Thyroid gland (tissue), 4 donors: ENCODE results near the gene ARMH4. TPM values are rescaled to one million over a fixed set of nuclear protein-coding genes. Genes with fewer than 3 reads are reported as not detected.

ENCODE experiments used
- DNase-seq, 2 donors: peaks; one replicate each; pipeline ENCODE4 v3.0.0-alpha.2; 2019
- H3K27ac ChIP-seq, 3 donors: fragments of 200-600 bp; sonication (generic); 1 replicate in 2 of 3; 2 replicates in 1 of 3; pipeline ENCODE4 v1.5.1; 2016 to 2019; ENCODE audit warnings: mild to moderate bottlenecking in 1 of 3, moderate library complexity in 1 of 3
- H3K27me3 ChIP-seq: fragments of 200-600 bp; sonication (generic); one replicate; pipeline ENCODE4 v1.5.1; 2019
- H3K36me3 ChIP-seq, 2 donors: fragments of 200-600 bp; sonication (generic); one replicate each; pipeline ENCODE4 v1.5.1; 2016 to 2019
- H3K4me1 ChIP-seq, 2 donors: fragments of 200-600 bp; sonication (generic); one replicate each; pipeline ENCODE4 v1.5.1; 2017 to 2019
- H3K4me3 ChIP-seq, 3 donors: fragments of 200-600 bp; sonication (generic); replicated peaks in 1 of 3; 1 replicate in 2 of 3; 2 replicates in 1 of 3; pipeline ENCODE4 v1.5.1; 2016; ENCODE audit warnings: mild to moderate bottlenecking in 1 of 3
- H3K9me3 ChIP-seq: fragments of 200-600 bp; sonication (generic); one replicate; pipeline ENCODE4 v1.5.1; 2017
- CTCF ChIP-seq, 6 experiments: fragments of 200-600 bp in 3 of 6; fragments of 450-650 bp in 3 of 6; sonication (generic) in 3 of 6; IDR thresholded peaks; one replicate each; pipeline ENCODE4 v1.5.1; 2016 to 2019; ENCODE audit warnings: antibody characterized with exemption in 6 of 6, mild to moderate bottlenecking in 2 of 6, inconsistent platforms in 1 of 6, moderate library complexity in 1 of 6
- POLR2A ChIP-seq, 2 donors: fragments of 450-650 bp; IDR thresholded peaks; one replicate each; pipeline ENCODE4 v1.6.1; 2017; ENCODE audit warnings: antibody characterized with exemption in 2 of 2, mild to moderate bottlenecking in 2 of 2, moderate library complexity in 1 of 2
- WGBS, 2 donors: methylation state at CpG; one replicate each; pipeline ENCODE4 v1.1.5; 2017; 5-methylcytosine and 5-hydroxymethylcytosine counted together
- intact Hi-C: fragments of 100-400 bp; cut with DNase I; formaldehyde crosslinking; loops from one replicate; pipeline ENCODE4 v1.15.1; 2023
- total RNA-seq, 4 donors: library from RNA; depleted of rRNA; stranded (reverse); fragments of >200 nt; gene quantifications; one replicate each; pipeline ENCODE4 v1.2.3, GENCODE V29; 2016

The ARMH4 gene
- total RNA-seq, 4 donors from 2014 or later: 4.2 to 7.5 (median 7.0) TPM

DNA sequence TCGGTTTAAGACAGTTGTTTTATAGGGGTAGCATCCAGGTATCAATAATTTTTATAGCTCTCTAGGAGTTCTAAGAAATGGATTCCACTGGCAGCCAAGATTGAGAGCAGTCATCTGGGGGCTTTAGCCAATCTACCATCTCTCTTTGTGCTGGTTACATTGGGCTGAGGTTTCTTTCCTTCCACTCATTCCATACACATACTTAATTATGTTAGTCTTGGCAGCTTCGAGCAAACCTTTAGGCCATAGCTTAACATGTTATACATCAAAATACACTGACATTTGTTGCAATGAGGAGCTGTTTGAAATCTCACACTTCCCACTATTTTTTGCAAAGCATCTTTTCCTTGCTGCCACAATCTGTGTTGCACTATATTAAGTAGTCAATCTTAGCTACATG is 63.1 kb downstream of the ARMH4 start:
- Histone ChIP-seq H3K4me1 (no peaks in the 10 kb centered on the region), H3K9me3 (no peaks in the 10 kb centered on the region), H3K27ac (no peak overlapping the region), H3K36me3 (no peaks in the 10 kb centered on the region), H3K27me3 (no peaks in the 10 kb centered on the region), H3K4me3 (no peak overlapping the region)
- 78 to 81% methylated on average over 2 of the region's 2 CpGs for WGBS, 2 donors
- intact Hi-C loops: no loop called here
- TF ChIP-seq POLR2A (IDR thresholded peaks at IDR 0.05): no peak
- DNase-seq: no peak

DNA sequence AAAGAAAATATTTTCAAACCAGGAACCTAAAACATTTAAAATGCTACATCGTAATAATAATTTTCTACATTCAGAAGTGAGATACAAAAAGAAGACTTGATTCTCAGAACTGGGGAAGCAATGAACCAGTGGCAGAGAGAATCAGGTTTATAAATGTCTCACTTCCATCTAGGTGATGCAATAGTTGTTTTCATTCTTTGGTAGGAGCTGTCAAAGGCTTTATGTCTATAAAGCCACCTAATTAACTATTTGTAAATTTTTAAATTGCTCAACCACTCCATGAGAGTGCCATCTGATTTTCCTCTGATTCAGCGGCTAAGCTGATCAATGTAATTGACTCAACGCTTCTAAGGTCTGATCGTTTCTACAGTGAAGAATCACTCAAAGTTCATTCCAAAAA is 66.1 kb downstream of the ARMH4 start:
- no peak for DNase-seq
- H3K36me3 ChIP-seq: no peaks in the 10 kb centered on the region
- H3K27ac ChIP-seq: no peak overlapping the region
- no peaks in the 10 kb centered on the region for H3K9me3 ChIP-seq
- TF ChIP-seq CTCF (IDR thresholded peaks at IDR 0.05): no peak
- TF ChIP-seq POLR2A (IDR thresholded peaks at IDR 0.05): no peak
- H3K4me3 ChIP-seq: no peak overlapping the region
- WGBS, 2 donors: 81 to 86% methylated on average over 4 of the region's 4 CpGs
- intact Hi-C loops: no loop called here
- peaks cover 0 to 10% of the 10 kb centered on the region in 2 donors for H3K4me1 ChIP-seq
- no peaks in the 10 kb centered on the region for H3K27me3 ChIP-seq

GRCh38 chr14:58082491-58083098 is 69.4 kb downstream of the ARMH4 start:
- Histone ChIP-seq H3K27me3 (no peaks in the 10 kb centered on the region), H3K36me3 (no peaks in the 10 kb centered on the region), H3K9me3 (no peaks in the 10 kb centered on the region), H3K4me3 (no peak overlapping the region), H3K27ac (peak overlapping the region in 1 of 3 donors; percentile 42), H3K4me1 (peaks cover 0 to 10% of the 10 kb centered on the region in 2 donors)
- TF ChIP-seq POLR2A (IDR thresholded peaks at IDR 0.05) (no peak), CTCF (IDR thresholded peaks at IDR 0.05) (no peak)
- 39 to 66% methylated on average over 1 of the region's 1 CpG for WGBS, 2 donors
- peak in 1 of 2 donors; percentile 2 for DNase-seq
- intact Hi-C loops: no loop called here

DNA sequence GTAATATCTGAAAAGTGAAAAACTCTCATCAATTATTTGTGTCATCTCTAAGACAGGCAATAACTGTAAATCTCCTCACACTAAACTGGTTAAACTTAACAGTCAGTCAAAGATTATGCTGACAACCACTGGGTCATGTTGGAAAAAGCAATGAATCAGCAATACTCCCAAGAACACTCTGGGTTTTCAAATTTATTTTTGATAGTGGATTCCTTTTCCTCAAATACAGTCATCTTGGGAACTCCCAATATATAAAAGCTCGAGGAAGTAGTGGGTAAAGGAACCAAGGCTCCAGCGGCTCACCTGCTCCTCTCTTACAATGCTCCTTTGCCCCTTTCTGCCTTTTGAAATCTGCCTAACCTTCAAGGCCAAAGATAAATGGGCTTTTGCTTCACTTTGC is 70.0 kb downstream of the ARMH4 start:
- Histone ChIP-seq H3K36me3 (no peaks in the 10 kb centered on the region), H3K4me1 (peaks cover 0 to 10% of the 10 kb centered on the region in 2 donors), H3K27me3 (no peaks in the 10 kb centered on the region), H3K27ac (no peak overlapping the region), H3K9me3 (no peaks in the 10 kb centered on the region), H3K4me3 (no peak overlapping the region)
- WGBS, 2 donors: 80 to 87% methylated on average over 2 of the region's 2 CpGs
- TF ChIP-seq CTCF (IDR thresholded peaks at IDR 0.05) (no peak), POLR2A (IDR thresholded peaks at IDR 0.05) (no peak)
- intact Hi-C loops: no loop called here
- no peak for DNase-seq

DNA sequence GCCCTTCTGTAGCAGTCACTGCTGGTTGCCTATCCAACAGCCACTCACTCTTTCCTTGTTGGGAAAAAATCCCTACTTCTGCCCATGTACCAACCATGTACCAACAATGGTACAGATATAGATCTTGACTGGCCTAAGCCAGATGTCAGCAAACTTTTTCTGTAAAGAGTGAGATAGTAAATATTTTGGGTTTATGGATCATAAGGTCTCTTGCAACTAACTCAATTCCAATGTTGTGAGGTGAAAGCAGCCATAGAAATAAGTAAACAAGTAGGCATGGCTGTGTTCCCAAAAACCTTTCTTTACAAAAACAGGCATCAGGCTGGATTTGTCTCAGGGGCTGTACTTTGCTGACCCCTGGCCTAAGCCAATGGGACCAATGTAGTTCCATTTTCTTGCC is 73.5 kb downstream of the ARMH4 start:
- TF ChIP-seq CTCF (IDR thresholded peaks at IDR 0.05) (no peak), POLR2A (IDR thresholded peaks at IDR 0.05) (no peak)
- no peaks in the 10 kb centered on the region for H3K36me3 ChIP-seq
- no peaks in the 10 kb centered on the region for H3K27me3 ChIP-seq
- H3K9me3 ChIP-seq: no peaks in the 10 kb centered on the region
- H3K27ac ChIP-seq: no peak overlapping the region
- no peak for DNase-seq
- peaks cover 0 to 10% of the 10 kb centered on the region in 2 donors for H3K4me1 ChIP-seq
- intact Hi-C loops: loop anchor here (10.0 kb wide), 1 partner anchor 384 kb away; no protein-coding TSS in a partner anchor
- H3K4me3 ChIP-seq: no peak overlapping the region
